IMR-90 (cell line): ENCODE measurements around the gene RIMBP3C. TPM values are rescaled to one million over a fixed set of nuclear protein-coding genes. Genes with fewer than 3 reads are reported as not detected.

Experiments
- ATAC-seq: fragments of 200-7000 bp; cut with Tn5 transposase; 2 replicates; pipeline ENCODE4 v1.9.1; 2020; ENCODE audit warnings: low read depth, mild to moderate bottlenecking, moderate library complexity
- BruUV-seq: library from RNA; stranded (reverse); fragments of 400-500 nt; replicated peaks from 2 replicates; lab custom pipeline; 2021; lab: Mats Ljungman, UMichigan
- CTCF ChIA-PET: fragments of 300-600 bp; formaldehyde crosslinking; extraction: SDS; loops from one replicate; lab custom pipeline; 2021; ENCODE audit warnings: antibody characterized with exemption; lab: Yijun Ruan, JAX
- POLR2A ChIA-PET: fragments of 300-600 bp; sonication (Branson Sonifier 250); formaldehyde crosslinking; loops from one replicate; lab custom pipeline; 2022; ENCODE audit warnings: antibody characterized with exemption; ENCODE audit not compliant: unreplicated experiment; lab: Charles Lee
- DNase-seq: peaks from one replicate; pipeline ENCODE4 v3.0.0; 2013
- H2AFZ ChIP-seq: replicated peaks from 2 replicates; pipeline ENCODE3; 2013; ENCODE audit warnings: low read length, mild to moderate bottlenecking; ENCODE audit not compliant: poor library complexity
- H2AK5ac ChIP-seq: 2 replicates; pipeline ENCODE4 v1.6.1; 2013; ENCODE audit warnings: low read depth, low read length, inconsistent platforms
- H2AK9ac ChIP-seq: replicated peaks from 2 replicates; pipeline ENCODE3; 2013; ENCODE audit warnings: mild to moderate bottlenecking, low read depth, low read length, moderate library complexity; ENCODE audit not compliant: poor library complexity
- H2BK120ac ChIP-seq: 2 replicates; pipeline ENCODE4 v1.6.1; 2013; ENCODE audit warnings: low read depth, low read length, inconsistent platforms
- H2BK15ac ChIP-seq: 3 replicates; pipeline ENCODE4 v1.6.1; 2013; ENCODE audit warnings: low read depth, low read length, inconsistent platforms
- H2BK20ac ChIP-seq: 2 replicates; pipeline ENCODE4 v1.6.1; 2013; ENCODE audit warnings: low read depth, mild to moderate bottlenecking, inconsistent platforms, low read length, moderate library complexity
- H2BK5ac ChIP-seq: 2 replicates; pipeline ENCODE4 v1.6.1; 2013; ENCODE audit warnings: mild to moderate bottlenecking, low read depth, low read length, inconsistent platforms; ENCODE audit not compliant: poor library complexity, severe bottlenecking
- H3K14ac ChIP-seq: replicated peaks from 2 replicates; pipeline ENCODE4 v1.6.1; 2013; ENCODE audit warnings: low read depth, low read length, inconsistent platforms
- H3K18ac ChIP-seq: 2 replicates; pipeline ENCODE4 v1.6.1; 2013; ENCODE audit warnings: low read depth, low read length, control low read depth
- H3K23ac ChIP-seq: 2 replicates; pipeline ENCODE4 v1.6.1; 2013; ENCODE audit warnings: low read depth, low read length, inconsistent platforms
- H3K27ac ChIP-seq: 2 replicates; pipeline ENCODE4 v1.5.1; 2013; ENCODE audit warnings: mild to moderate bottlenecking, control low read depth, low read length; ENCODE audit not compliant: insufficient read depth
- H3K27me3 ChIP-seq: 2 replicates; pipeline ENCODE4 v1.6.1; 2013; ENCODE audit warnings: low read length; ENCODE audit not compliant: control insufficient read depth, insufficient read depth
- H3K36me3 ChIP-seq: 2 replicates; pipeline ENCODE4 v1.6.1; 2013; ENCODE audit warnings: low read length, mixed read lengths; ENCODE audit not compliant: control insufficient read depth, insufficient read depth
- H3K4ac ChIP-seq: 2 replicates; pipeline ENCODE4 v1.6.1; 2013; ENCODE audit warnings: low read depth, low read length, inconsistent platforms
- H3K4me1 ChIP-seq: 2 replicates; pipeline ENCODE4 v1.6.1; 2013; ENCODE audit warnings: low read length, mixed read lengths; ENCODE audit not compliant: control insufficient read depth, insufficient read depth
- H3K4me2 ChIP-seq: 2 replicates; pipeline ENCODE4 v1.6.1; 2013; ENCODE audit warnings: low read depth, mild to moderate bottlenecking, control low read depth, low read length, moderate library complexity
- H3K4me3 ChIP-seq: 2 replicates; pipeline ENCODE4 v1.5.1; 2013; ENCODE audit warnings: low read depth, mild to moderate bottlenecking, control low read depth, low read length, moderate library complexity; ENCODE audit not compliant: insufficient read depth
- H3K56ac ChIP-seq: 2 replicates; pipeline ENCODE4 v1.6.1; 2013; ENCODE audit warnings: low read length, inconsistent platforms; ENCODE audit not compliant: insufficient read depth; ENCODE audit errors: extremely low read depth
- H3K79me1 ChIP-seq, 2 experiments: 2 replicates each; pipeline ENCODE4 v1.6.1; 2013; ENCODE audit warnings: low read length in 2 of 2, inconsistent platforms in 1 of 2, low read depth in 1 of 2
- H3K9ac ChIP-seq: 2 replicates; pipeline ENCODE4 v1.6.1; 2013; ENCODE audit warnings: low read depth, low read length, control low read depth
- H3K9me1 ChIP-seq: 2 replicates; pipeline ENCODE4 v1.6.1; 2013; ENCODE audit warnings: low read length, inconsistent platforms; ENCODE audit not compliant: insufficient read depth
- H3K9me3 ChIP-seq: 2 replicates; pipeline ENCODE4 v1.6.1; 2013; ENCODE audit warnings: low read length; ENCODE audit not compliant: control insufficient read depth, insufficient read depth
- H4K20me1 ChIP-seq: 2 replicates; pipeline ENCODE4 v1.6.1; 2013; ENCODE audit warnings: low read length, inconsistent platforms; ENCODE audit not compliant: insufficient read depth
- H4K5ac ChIP-seq: 2 replicates; pipeline ENCODE4 v1.6.1; 2013; ENCODE audit warnings: mild to moderate bottlenecking, low read depth, low read length, control low read depth
- H4K8ac ChIP-seq, 2 experiments: 2 replicates each; pipeline ENCODE4 v1.6.1; 2013; ENCODE audit warnings: low read depth in 2 of 2, low read length in 2 of 2, control low read depth in 1 of 2, inconsistent platforms in 1 of 2
- H4K91ac ChIP-seq: 2 replicates; pipeline ENCODE4 v1.6.1; 2013; ENCODE audit warnings: low read depth, low read length, inconsistent platforms; ENCODE audit not compliant: insufficient read depth
- BHLHE40 ChIP-seq: fragments of 150-350 bp; IDR thresholded peaks from 2 replicates; pipeline ENCODE4 v1.6.1; 2016; ENCODE audit warnings: mild to moderate bottlenecking, low read depth, low read length
- CEBPB ChIP-seq: IDR thresholded peaks from 2 replicates; pipeline ENCODE4 v1.6.1; 2012; ENCODE audit warnings: low read depth, low read length, improper control_type of control experiment
- CHD1 ChIP-seq: IDR thresholded peaks from 2 replicates; pipeline ENCODE4 v1.6.1; 2012; ENCODE audit warnings: low read depth, low read length, improper control_type of control experiment
- CTCF ChIP-seq: conservative IDR thresholded peaks from 2 replicates; pipeline ENCODE4 v1.5.1; 2012; ENCODE audit warnings: mild to moderate bottlenecking, low read depth, low read length, improper control_type of control experiment
- ELK1 ChIP-seq: fragments of 150-350 bp; IDR thresholded peaks from 2 replicates; pipeline ENCODE4 v1.6.1; 2016; ENCODE audit warnings: low read depth, mild to moderate bottlenecking, low read length, moderate library complexity, borderline replicate concordance
- FOS ChIP-seq: fragments of 150-350 bp; IDR thresholded peaks from 2 replicates; pipeline ENCODE4 v1.6.1; 2016; ENCODE audit warnings: low read depth, low read length
- MAFK ChIP-seq: IDR thresholded peaks from 2 replicates; pipeline ENCODE4 v1.6.1; 2012; ENCODE audit warnings: low read depth, low read length, improper control_type of control experiment
- MAZ ChIP-seq: IDR thresholded peaks from 2 replicates; pipeline ENCODE4 v1.6.1; 2012; ENCODE audit warnings: low read depth, mild to moderate bottlenecking, low read length, improper control_type of control experiment, moderate library complexity, borderline replicate concordance
- MXI1 ChIP-seq: IDR thresholded peaks from 2 replicates; pipeline ENCODE4 v1.6.1; 2012; ENCODE audit warnings: low read depth, mild to moderate bottlenecking, low read length, moderate library complexity, borderline replicate concordance
- NFE2L2 ChIP-seq: fragments of 150-350 bp; IDR thresholded peaks from 2 replicates; pipeline ENCODE4 v1.6.1; 2016; ENCODE audit warnings: low read depth, mild to moderate bottlenecking, low read length
- POLR2A ChIP-seq: IDR thresholded peaks from 2 replicates; pipeline ENCODE4 v1.6.1; 2012; ENCODE audit warnings: mild to moderate bottlenecking, low read depth, low read length
- RAD21 ChIP-seq: IDR thresholded peaks from 2 replicates; pipeline ENCODE4 v1.6.1; 2012; ENCODE audit warnings: low read length, improper control_type of control experiment
- RCOR1 ChIP-seq: IDR thresholded peaks from 2 replicates; pipeline ENCODE4 v1.6.1; 2012; ENCODE audit warnings: mild to moderate bottlenecking, low read length, improper control_type of control experiment; ENCODE audit not compliant: insufficient replicate concordance
- RFX5 ChIP-seq: IDR thresholded peaks from 2 replicates; pipeline ENCODE4 v1.8.0; 2012; ENCODE audit warnings: low read depth, mild to moderate bottlenecking, low read length, moderate library complexity
- SMC3 ChIP-seq: fragments of 150-350 bp; IDR thresholded peaks from 2 replicates; pipeline ENCODE4 v1.6.1; 2016; ENCODE audit warnings: low read depth, mild to moderate bottlenecking, antibody characterized with exemption, low read length, moderate library complexity
- WGBS, 2 experiments: methylation state at CpG; one replicate each; pipeline versions ENCODE4 v1.1.5 to v1.1.7; 2013; ENCODE audit warnings: missing lambda C conversion rate in 2 of 2; ENCODE audit not compliant: insufficient read length in 1 of 2; ENCODE audit errors: extremely low coverage in 2 of 2; 5-methylcytosine and 5-hydroxymethylcytosine counted together
- dilution Hi-C: fragments of 300-500 bp; cut with HindIII; formaldehyde crosslinking; loops from one replicate; pipeline ENCODE4 v1.14.3; 2018; ENCODE audit warnings: low sequenced_read_pairs; ENCODE audit not compliant: unreplicated experiment
- in situ Hi-C: fragments of 300-500 bp; cut with MboI; formaldehyde crosslinking; loops from 3 replicates; pipeline ENCODE4 v1.14.3; 2019; ENCODE audit warnings: low sequenced_read_pairs, inconsistent platforms, mixed read lengths
- intact Hi-C: fragments of 100-400 bp; cut with micrococcal nuclease; formaldehyde crosslinking; loops from 2 replicates; pipeline ENCODE4 v1.10.0; 2022
- polyA plus RNA-seq, 3 experiments: library from polyadenylated mRNA; depleted of rRNA; stranded (reverse); fragments of >200 nt; gene quantifications; 2 replicates each; pipeline ENCODE4 v1.2.3, GENCODE V29; 2012; ENCODE audit warnings: low replicate concordance in 1 of 3
- total RNA-seq: library from RNA; depleted of rRNA; stranded (reverse); fragments of >200 nt; gene quantifications from 2 replicates; pipeline ENCODE4 v1.2.3, GENCODE V29; 2012
- TF ChIP-seq, protein P1 (sequence below): fragments of 150-350 bp; IDR thresholded peaks from 2 replicates; pipeline ENCODE4 v1.6.1; 2017; ENCODE audit warnings: mild to moderate bottlenecking, antibody characterized with exemption, low read length, low read depth

RIMBP3C gene
- total and polyA plus RNA-seq, 2 of the 4 experiments (the other 2 are of a cell fraction), result 0.05 to 0.36 TPM

DNA sequence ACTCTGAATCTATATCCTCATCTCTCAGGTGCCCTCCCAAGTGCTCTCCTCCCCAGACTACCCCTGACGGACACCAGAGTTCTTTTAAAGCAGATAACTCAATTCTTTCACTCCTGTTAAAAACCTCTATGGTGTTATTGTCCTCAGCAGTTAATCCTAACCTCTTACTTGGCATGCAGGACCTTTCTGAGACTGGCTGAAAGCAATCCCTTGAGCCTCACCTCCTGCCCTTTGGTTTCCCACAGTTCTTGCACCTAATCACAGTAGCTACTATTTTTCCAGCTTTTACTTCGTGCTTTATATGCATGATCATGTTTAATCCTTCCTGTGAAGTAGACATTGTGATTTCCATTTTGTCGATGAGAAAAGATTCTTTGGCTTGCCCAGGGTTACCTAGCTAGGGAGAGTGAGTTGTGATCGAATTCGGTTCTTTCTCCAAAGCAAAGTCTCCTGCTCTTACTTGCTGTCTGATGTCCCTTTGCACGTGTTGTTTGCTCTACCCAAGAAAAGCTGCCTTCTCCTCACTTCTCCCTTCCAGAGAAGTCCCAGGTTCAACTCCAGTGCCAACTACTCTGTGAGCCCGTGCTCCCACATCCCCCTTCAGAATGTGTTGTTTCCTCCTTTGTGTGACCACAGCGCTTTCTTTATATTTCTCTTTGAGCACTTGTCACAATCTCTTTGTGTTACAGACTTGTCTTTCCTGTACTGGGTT lies 18.4 kb upstream of the RIMBP3C start:
- Histone ChIP-seq H3K36me3 (no peaks in the 10 kb centered on the region), H4K8ac (no peak overlapping the region), H3K9me1 (peaks cover 42% of the 10 kb centered on the region), H3K27me3 (no peaks in the 10 kb centered on the region), H3K23ac (peak overlapping the region; percentile 88), H3K4me3 (no peak overlapping the region), H3K9ac (no peak overlapping the region), H2AK5ac (no peak overlapping the region), H4K5ac (no peak overlapping the region), H4K91ac (no peak overlapping the region), H4K20me1 (peaks cover 66% of the 10 kb centered on the region), H2BK15ac (no peak overlapping the region), H3K4me1 (peaks cover 15% of the 10 kb centered on the region), H2AFZ (no peak overlapping the region), H2BK20ac (no peak overlapping the region), H3K14ac (no peak overlapping the region), H3K27ac (no peak overlapping the region), H3K56ac (no peak overlapping the region), H2BK5ac (no peak overlapping the region), H2AK9ac (no peak overlapping the region), H3K18ac (no peak overlapping the region), H3K4ac (no peak overlapping the region), H3K4me2 (peak overlapping the region; percentile 99), H2BK120ac (no peak overlapping the region), H3K79me1 (peaks cover 6 to 48% of the 10 kb centered on the region in 2 experiments), H3K9me3 (no peaks in the 10 kb centered on the region)
- POLR2A ChIA-PET, result no interaction called here
- no peak for DNase-seq
- intact Hi-C loops (no loop called here), dilution Hi-C loops (no loop called here), in situ Hi-C loops (no loop called here)
- WGBS, 2 experiments, result 33% methylated on average over 1 of the region's 8 CpGs; no CpG with 5 or more reads in 1 of the 2 experiments
- TF ChIP-seq FOS (no peak), RFX5 (no peak), BHLHE40 (no peak), CTCF (no peak), MAZ (no peak), MAFK (no peak), RCOR1 (no peak), SMC3 (no peak), ELK1 (no peak), POLR2A (no peak), RAD21 (no peak), CEBPB (no peak), CHD1 (no peak), NFE2L2 (no peak), MXI1 (no peak)
- TF ChIP-seq, protein P1, sequence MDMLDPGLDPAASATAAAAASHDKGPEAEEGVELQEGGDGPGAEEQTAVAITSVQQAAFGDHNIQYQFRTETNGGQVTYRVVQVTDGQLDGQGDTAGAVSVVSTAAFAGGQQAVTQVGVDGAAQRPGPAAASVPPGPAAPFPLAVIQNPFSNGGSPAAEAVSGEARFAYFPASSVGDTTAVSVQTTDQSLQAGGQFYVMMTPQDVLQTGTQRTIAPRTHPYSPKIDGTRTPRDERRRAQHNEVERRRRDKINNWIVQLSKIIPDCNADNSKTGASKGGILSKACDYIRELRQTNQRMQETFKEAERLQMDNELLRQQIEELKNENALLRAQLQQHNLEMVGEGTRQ, result no peak
- no peak for ATAC-seq
- TSS peak; percentile 41 for BruUV-seq
- CTCF ChIA-PET, result no interaction called here
